Measurements from ENCODE around the gene SRD5A1. TPM values are rescaled to one million over a fixed set of nuclear protein-coding genes. Genes with fewer than 3 reads are reported as not detected.
A peak's percentile ranks its signal among the peaks of the same experiment; 100 is the strongest.

SRD5A1 gene
- total RNA-seq, 3 donors from 2014 or later (not counting 1 experiment from before 2014, with no cell fraction given) = 6.5 to 11.0 (median 7.8) TPM

DNA sequence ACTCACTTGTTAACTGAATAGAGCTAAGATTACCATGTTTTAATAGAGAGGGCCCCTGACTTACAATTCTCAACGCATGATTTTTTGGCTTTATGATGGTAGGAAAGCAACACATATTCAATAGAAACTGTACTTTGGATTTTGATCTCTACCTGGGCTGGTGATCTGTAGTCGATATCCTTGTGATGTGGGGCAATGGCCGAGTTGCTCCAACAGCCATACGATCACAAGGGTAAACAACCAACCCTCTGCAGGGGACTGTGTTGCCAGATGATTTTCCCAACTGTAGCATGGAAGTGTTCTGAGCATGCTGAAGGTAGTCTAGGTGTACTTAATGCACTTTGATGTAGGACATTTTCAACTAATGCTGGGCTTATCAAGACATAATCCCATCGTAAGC is 36.9 kb upstream of the SRD5A1 start:
- H3K36me3 ChIP-seq (ENCODE audit: control insufficient read depth, insufficient read depth, low read length) = peaks cover 31% of the 10 kb centered on the region
- H3K4me1 Mint-ChIP-seq = peaks cover 4 to 12% of the 10 kb centered on the region in 2 donors

GRCh38 chr5:6597557-6597956 is 35.7 kb upstream of the SRD5A1 start:
- DNase-seq (no peak), ATAC-seq (no peak)
- peak overlapping the region; percentile 40 to 60 for H3K27ac Mint-ChIP-seq
- peaks cover 4 to 8% of the 10 kb centered on the region in 2 donors for H3K4me1 Mint-ChIP-seq
- 96% methylated on average over 4 of the region's 6 CpGs for WGBS (ENCODE audit: insufficient coverage)
- intact Hi-C loops (cut with micrococcal nuclease) = no loop called here
- Histone ChIP-seq H3K4me3 (ENCODE audit: low read length) (no peak overlapping the region), H3K36me3 (ENCODE audit: control insufficient read depth, insufficient read depth, low read length) (peaks cover 41% of the 10 kb centered on the region), H3K9me3 (ENCODE audit: control insufficient read depth, insufficient read depth, low read length) (no peaks in the 10 kb centered on the region), H3K27ac (ENCODE audit: low read length) (no peak overlapping the region), H3K27me3 (ENCODE audit: control insufficient read depth, insufficient read depth, low read length) (no peaks in the 10 kb centered on the region), H3K4me1 (ENCODE audit: control insufficient read depth, insufficient read depth, low read length) (no peaks in the 10 kb centered on the region)
- no peak for TF ChIP-seq CTCF (IDR thresholded peaks at IDR 0.05)
- H3K36me3 Mint-ChIP-seq = peaks cover 38% of the 10 kb centered on the region
- no peak overlapping the region for H3K4me3 Mint-ChIP-seq
- H3K9me3 Mint-ChIP-seq = no peaks in the 10 kb centered on the region
- H3K27me3 Mint-ChIP-seq (ENCODE audit: low read depth in 2 of 2) = no peaks in the 10 kb centered on the region

More for the DNA sequence above, 36.9 kb upstream of the SRD5A1 start:
- WGBS (ENCODE audit: insufficient coverage) = 98% methylated on average over 4 of the region's 5 CpGs
- no peaks in the 10 kb centered on the region for H3K27me3 ChIP-seq (ENCODE audit: control insufficient read depth, insufficient read depth, low read length)
- no peak overlapping the region for H3K27ac Mint-ChIP-seq
- no peaks in the 10 kb centered on the region for H3K9me3 ChIP-seq (ENCODE audit: control insufficient read depth, insufficient read depth, low read length)
- DNase-seq (no peak), ATAC-seq (no peak)
- intact Hi-C loops (cut with micrococcal nuclease) = no loop called here
- H3K4me1 ChIP-seq (ENCODE audit: control insufficient read depth, insufficient read depth, low read length) = no peaks in the 10 kb centered on the region
- no peak for TF ChIP-seq CTCF (IDR thresholded peaks at IDR 0.05)
- peaks cover 0 to 3% of the 10 kb centered on the region in 2 donors for H3K27me3 Mint-ChIP-seq (ENCODE audit: low read depth in 2 of 2)
- no peak overlapping the region for H3K27ac ChIP-seq (ENCODE audit: low read length)
- H3K36me3 Mint-ChIP-seq = peaks cover 32% of the 10 kb centered on the region
- H3K9me3 Mint-ChIP-seq = no peaks in the 10 kb centered on the region
- H3K4me3 Mint-ChIP-seq = no peak overlapping the region
- no peak overlapping the region for H3K4me3 ChIP-seq (ENCODE audit: low read length)

DNA sequence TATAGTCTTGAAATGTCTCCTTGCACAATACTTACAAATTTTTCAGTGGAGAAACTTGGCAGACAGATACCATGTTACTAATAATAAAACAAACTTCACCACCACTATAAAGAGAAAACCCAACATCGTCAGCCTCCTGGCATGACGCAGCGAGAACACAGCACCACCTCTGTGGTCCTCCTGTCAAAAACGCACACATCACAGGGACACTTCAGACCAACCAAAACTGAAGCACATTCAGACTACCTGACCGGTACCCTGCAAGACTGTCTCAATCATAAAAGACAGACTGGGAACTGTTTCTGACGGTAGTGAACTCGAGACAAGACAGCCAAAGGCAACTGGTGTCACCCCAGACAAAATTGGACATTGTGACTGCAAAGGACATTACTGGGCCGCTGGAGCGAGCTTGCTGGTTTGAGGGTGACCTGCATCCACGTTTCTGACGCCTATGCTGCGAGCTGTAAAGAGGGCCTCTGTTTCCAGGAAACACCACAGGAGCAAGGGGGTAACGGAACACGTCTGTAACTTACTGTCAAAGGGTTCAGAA is 34.8 kb upstream of the SRD5A1 start:
- Histone ChIP-seq H3K9me3 (ENCODE audit: control insufficient read depth, insufficient read depth, low read length) (no peaks in the 10 kb centered on the region), H3K27ac (ENCODE audit: low read length) (no peak overlapping the region), H3K4me3 (ENCODE audit: low read length) (no peak overlapping the region), H3K4me1 (ENCODE audit: control insufficient read depth, insufficient read depth, low read length) (no peaks in the 10 kb centered on the region), H3K36me3 (ENCODE audit: control insufficient read depth, insufficient read depth, low read length) (peaks cover 42% of the 10 kb centered on the region), H3K27me3 (ENCODE audit: control insufficient read depth, insufficient read depth, low read length) (no peaks in the 10 kb centered on the region)
- Mint-ChIP-seq H3K4me3 (no peak overlapping the region), H3K36me3 (peaks cover 38% of the 10 kb centered on the region), H3K9me3 (no peaks in the 10 kb centered on the region), H3K27me3 (ENCODE audit: low read depth in 2 of 2) (no peaks in the 10 kb centered on the region), H3K27ac (peak overlapping the region in 1 of 2 donors; percentile 40), H3K4me1 (peaks cover 4 to 8% of the 10 kb centered on the region in 2 donors)
- TF ChIP-seq CTCF (IDR thresholded peaks at IDR 0.05) = no peak
- intact Hi-C loops (cut with micrococcal nuclease) = no loop called here
- DNase-seq = no peak
- ATAC-seq = no peak
- WGBS (ENCODE audit: insufficient coverage) = 84% methylated on average over 14 of the region's 14 CpGs

- Mint-ChIP-seq H3K36me3 (peaks cover 38% of the 10 kb centered on the region), H3K27ac (no peak overlapping the region), H3K9me3 (no peaks in the 10 kb centered on the region), H3K27me3 (ENCODE audit: low read depth in 2 of 2) (no peaks in the 10 kb centered on the region), H3K4me1 (peaks cover 3 to 8% of the 10 kb centered on the region in 2 donors), H3K4me3 (no peak overlapping the region)
- Histone ChIP-seq H3K4me3 (ENCODE audit: low read length) (no peak overlapping the region), H3K4me1 (ENCODE audit: control insufficient read depth, insufficient read depth, low read length) (no peaks in the 10 kb centered on the region), H3K27me3 (ENCODE audit: control insufficient read depth, insufficient read depth, low read length) (no peaks in the 10 kb centered on the region), H3K36me3 (ENCODE audit: control insufficient read depth, insufficient read depth, low read length) (peaks cover 55% of the 10 kb centered on the region), H3K9me3 (ENCODE audit: control insufficient read depth, insufficient read depth, low read length) (no peaks in the 10 kb centered on the region), H3K27ac (ENCODE audit: low read length) (no peak overlapping the region)
- TF ChIP-seq CTCF (IDR thresholded peaks at IDR 0.05) = no peak
- WGBS (ENCODE audit: insufficient coverage) = 93% methylated on average over 8 of the region's 8 CpGs
- no peak for ATAC-seq
- intact Hi-C loops (cut with micrococcal nuclease) = no loop called here
- no peak for DNase-seq
Measured at GRCh38 chr5:6599739-6600138, 33.5 kb upstream of the SRD5A1 start.
